GM12801 (cell line): Measurements from ENCODE around the gene IGSF21.

Experiments used
- CTCF ChIP-seq: IDR thresholded peaks from one replicate; pipeline ENCODE4 v1.5.1; 2011; ENCODE audit warnings: control low read depth; ENCODE audit not compliant: insufficient read length; ENCODE audit errors: extremely low read depth

The IGSF21 gene

GRCh38 chr1:18411820-18412641, 304.4 kb downstream of the IGSF21 start:
- no peak for TF ChIP-seq CTCF

GRCh38 chr1:18412882-18413353, 305.3 kb downstream of the IGSF21 start:
- TF ChIP-seq CTCF: no peak

DNA sequence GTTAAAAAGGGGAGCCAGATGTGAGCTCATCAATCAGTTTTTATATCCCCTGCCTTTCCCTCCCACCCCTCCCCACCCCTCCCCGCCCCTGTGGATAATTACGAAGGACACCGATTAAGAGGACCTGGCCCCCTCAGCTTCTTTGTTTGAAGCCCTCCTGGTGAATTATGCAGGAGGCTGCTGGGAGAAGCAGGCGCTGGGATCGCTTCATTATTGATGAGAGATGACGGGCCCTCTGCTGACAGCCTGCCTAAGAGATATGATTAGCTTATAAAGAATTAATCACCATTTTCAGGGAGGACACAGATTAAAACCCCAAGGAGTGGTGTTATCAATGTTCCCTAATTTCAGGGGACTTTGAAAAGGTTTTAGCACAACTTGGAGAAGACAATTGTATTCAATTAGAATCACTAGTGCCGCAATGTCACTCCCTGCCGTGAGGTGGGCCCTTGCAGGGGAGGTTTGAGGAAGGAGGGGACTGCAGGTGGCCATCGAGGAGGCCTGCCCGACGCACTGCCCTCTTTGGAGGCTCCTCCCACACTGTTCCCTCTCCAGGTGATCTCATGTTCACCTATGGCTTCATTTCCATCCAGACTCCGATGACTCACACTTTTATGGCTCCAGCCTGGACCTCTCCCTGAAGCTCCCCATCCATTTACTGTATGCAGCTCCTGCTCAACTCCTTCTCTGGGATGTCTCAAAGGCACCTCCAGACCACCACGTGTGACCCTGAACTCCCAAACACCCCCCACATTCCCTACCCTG, 306.1 kb downstream of the IGSF21 start:
- TF ChIP-seq CTCF: no peak

DNA sequence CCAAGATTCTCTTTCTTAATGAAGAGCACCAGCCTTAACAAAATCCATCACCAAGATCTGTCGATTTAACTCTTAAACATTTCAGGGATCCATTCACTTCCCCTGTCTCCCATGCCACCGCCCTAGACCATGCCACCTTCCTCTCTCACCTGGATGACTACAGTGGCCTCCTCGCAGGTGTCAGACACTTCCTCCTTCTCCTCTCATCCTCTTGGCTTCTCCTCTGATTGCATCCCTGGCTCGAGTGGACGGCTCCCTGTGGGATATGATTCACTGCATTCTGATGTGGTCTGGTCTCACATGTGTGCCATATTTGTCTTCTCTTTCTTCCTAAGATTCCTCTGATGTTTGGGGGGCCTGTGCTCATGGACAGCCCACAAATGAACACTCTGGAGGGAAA, 306.7 kb downstream of the IGSF21 start:
- TF ChIP-seq CTCF: no peak

DNA sequence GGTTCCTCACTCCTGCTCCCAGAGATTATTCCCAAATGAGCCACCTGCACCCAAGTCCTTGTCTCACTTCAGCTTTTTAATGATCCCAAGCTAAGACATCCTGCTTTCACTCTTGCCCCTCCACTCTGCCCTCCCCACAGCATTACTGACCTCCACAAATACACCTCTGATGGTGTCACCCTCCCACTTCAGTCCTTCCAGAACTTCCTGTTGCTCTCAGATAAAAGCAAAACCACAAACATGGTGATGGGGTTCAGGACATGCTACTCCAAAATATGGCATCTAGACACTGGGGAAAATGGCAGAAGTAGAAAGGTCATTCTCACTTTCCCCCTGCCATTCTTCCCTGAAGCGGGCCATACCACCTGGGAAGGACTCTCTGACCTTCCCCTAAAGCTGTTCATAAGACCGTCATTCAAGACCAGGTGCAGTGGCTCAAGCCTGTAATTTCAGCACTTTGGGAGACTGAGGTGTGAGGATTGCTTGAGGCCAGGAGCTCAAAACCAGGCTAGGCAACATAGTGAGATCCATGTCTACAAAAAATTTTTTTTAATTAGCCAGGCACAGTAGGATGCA, 307.4 kb downstream of the IGSF21 start:
- TF ChIP-seq CTCF: no peak

GRCh38 chr1:18415448-18416027, 307.9 kb downstream of the IGSF21 start:
- TF ChIP-seq CTCF: no peak
